ENCODE data around the gene ACP5. TPM values are rescaled to one million over a fixed set of nuclear protein-coding genes. Genes with fewer than 3 reads are reported as not detected.

The ACP5 gene
- total RNA-seq, 1 donor = 0.43 TPM

DNA sequence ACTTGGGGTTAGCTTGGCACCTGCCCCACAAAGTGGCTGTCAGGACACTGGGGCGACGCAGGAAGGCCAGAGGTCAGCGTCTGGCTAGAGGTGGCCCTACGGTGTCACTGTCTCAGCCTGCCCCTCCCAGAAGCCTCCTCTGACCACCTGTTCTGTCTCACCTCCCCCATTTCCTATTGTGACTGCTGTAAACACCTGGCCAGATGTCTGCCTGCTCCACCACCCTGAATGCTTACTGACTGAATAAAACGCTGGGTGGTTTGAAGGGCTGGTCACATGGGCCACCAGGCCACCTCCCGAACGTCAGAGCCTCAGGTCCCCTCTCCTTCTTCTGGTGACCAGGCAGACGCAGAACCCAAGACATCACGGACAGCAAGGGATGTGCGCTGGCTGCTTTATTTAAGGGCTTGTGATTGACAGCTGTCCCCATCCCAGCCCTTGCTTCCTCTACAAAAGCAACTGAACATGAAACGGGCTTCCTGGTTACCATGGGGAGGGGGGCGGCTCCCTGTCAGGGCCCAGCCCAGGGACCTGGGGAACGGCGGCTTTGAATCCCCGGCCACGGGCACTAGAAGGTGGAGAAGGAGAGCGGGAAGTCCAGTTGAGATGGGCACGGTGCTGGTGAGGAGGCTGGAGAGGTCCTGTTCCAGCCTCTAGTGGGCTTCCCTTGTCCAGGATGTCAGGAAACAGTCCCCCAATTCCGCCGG is 24.6 kb downstream of the ACP5 start:
- H3K4me3 ChIP-seq (ENCODE audit: low read depth, low read length) = no peak overlapping the region
- TF ChIP-seq, protein P1, sequence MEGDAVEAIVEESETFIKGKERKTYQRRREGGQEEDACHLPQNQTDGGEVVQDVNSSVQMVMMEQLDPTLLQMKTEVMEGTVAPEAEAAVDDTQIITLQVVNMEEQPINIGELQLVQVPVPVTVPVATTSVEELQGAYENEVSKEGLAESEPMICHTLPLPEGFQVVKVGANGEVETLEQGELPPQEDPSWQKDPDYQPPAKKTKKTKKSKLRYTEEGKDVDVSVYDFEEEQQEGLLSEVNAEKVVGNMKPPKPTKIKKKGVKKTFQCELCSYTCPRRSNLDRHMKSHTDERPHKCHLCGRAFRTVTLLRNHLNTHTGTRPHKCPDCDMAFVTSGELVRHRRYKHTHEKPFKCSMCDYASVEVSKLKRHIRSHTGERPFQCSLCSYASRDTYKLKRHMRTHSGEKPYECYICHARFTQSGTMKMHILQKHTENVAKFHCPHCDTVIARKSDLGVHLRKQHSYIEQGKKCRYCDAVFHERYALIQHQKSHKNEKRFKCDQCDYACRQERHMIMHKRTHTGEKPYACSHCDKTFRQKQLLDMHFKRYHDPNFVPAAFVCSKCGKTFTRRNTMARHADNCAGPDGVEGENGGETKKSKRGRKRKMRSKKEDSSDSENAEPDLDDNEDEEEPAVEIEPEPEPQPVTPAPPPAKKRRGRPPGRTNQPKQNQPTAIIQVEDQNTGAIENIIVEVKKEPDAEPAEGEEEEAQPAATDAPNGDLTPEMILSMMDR (IDR thresholded peaks at IDR 0.05; ENCODE audit: insufficient read depth, low read depth, low read length) = no peak
- DNase-seq (ENCODE audit: low read depth) = no peak

DNA sequence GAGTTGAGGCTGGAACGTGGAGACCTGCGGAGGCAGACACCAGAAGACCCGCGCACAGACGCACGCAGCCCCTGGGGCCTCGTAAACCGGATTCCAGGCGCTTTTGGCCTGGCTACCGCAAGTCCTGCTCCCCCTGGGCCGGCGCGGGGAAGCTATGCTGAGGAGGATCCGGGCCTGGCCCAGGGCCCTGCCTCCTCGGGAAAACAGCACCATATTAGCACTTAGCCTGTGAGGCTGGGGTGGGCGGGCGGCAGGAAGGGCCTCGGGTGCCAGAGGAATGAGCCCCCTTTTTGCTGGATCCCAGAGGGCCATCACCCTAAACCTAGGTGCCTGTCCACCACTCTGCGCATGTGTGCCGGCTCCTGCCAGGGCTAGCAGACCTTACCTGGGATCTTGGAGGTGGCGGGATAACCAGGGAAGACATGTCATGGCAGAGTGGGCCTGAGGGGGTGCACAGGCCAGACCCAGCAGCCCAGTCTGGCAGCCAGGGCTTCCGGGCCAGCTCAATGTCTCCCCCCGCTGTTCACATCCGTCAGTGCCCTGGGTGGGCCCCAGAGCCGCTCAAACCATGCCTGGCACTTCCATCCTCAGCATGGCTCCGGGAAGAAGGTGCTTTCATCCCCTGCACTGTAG is 25.7 kb downstream of the ACP5 start:
- no peak overlapping the region for H3K4me3 ChIP-seq (ENCODE audit: low read depth, low read length)
- TF ChIP-seq, protein P1 (IDR thresholded peaks at IDR 0.05; ENCODE audit: insufficient read depth, low read depth, low read length) = peak; percentile 35
- DNase-seq (ENCODE audit: low read depth) = peak; percentile 32

DNA sequence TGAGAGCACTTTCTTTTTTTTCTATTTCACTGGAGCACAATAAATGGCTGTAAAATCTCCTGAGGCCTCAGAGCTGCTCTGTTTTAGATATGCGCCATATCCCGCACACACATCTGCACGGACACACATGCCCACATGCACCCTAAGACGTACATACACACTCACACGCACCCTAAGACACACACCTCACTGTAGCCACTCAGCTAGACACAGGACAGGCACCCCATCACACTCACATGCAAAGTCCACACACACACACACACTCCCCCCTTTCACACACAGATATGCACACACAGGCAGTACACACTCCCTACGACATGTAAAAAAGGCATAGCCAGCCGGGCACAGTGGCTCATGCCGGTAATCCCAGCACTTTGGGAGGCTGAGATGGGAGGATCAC is 27.2 kb downstream of the ACP5 start:
- TF ChIP-seq, protein P1 (IDR thresholded peaks at IDR 0.05; ENCODE audit: insufficient read depth, low read depth, low read length) = no peak
- no peak for DNase-seq (ENCODE audit: low read depth)
- H3K4me3 ChIP-seq (ENCODE audit: low read depth, low read length) = no peak overlapping the region

DNA sequence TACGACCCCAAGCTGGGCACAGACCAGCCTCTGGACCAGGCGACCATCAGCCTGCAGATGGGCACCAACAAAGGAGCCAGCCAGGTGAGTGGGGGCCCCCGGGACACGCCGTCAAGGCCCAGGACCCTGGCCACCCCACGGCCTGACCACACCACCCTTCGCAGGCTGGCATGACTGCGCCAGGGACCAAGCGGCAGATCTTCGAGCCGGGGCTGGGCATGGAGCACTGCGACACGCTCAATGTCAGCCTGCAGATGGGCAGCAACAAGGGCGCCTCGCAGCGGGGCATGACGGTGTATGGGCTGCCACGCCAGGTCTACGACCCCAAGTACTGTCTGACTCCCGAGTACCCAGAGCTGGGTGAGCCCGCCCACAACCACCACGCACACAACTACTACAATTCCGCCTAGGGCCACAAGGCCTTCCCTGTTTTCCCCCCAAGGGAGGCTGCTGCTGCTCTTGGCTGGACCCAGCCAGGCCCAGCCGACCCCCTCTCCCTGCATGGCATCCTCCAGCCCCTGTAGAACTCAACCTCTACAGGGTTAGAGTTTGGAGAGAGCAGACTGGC is 28.0 kb downstream of the ACP5 start:
- H3K4me3 ChIP-seq (ENCODE audit: low read depth, low read length) = no peak overlapping the region
- DNase-seq (ENCODE audit: low read depth) = no peak
- TF ChIP-seq, protein P1 (IDR thresholded peaks at IDR 0.05; ENCODE audit: insufficient read depth, low read depth, low read length) = no peak

DNA sequence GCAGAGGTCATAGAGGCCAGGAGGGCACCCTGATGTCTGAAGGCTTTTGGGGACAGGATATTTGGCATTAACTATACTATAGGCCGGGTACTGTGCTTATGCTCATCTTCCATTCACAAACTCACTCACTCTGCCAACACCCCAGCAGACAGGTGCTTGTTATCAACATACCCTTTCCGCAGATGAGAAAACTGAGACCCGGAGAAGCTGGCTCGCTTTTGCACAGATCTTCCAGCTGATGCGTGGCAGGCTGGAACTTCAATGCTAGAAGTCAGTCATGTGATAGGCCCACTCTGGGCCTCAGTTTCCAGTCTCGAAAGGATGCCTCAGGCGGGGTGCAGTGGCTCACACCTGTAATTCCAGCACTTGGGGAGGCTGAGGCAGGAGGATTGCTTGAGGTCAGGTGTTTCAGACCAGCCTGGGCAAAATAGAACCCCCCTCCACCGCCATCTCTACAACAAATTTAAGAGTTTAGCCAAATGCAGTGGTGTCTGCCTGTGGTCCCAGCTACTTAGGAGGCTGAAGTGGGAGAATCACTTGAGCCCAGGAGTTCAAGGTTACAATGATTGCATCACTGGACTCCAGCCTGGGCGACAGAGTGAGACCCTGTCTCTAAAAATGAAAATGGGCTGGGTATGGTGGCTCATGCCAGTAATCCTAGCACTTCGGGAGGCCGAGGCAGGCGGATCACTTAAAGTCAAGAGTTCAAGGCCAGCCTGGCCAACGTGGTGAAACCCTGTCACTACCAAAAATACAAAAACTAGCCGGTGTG is 29.3 kb downstream of the ACP5 start:
- no peak for DNase-seq (ENCODE audit: low read depth)
- TF ChIP-seq, protein P1 (IDR thresholded peaks at IDR 0.05; ENCODE audit: insufficient read depth, low read depth, low read length) = no peak
- no peak overlapping the region for H3K4me3 ChIP-seq (ENCODE audit: low read depth, low read length)

DNA sequence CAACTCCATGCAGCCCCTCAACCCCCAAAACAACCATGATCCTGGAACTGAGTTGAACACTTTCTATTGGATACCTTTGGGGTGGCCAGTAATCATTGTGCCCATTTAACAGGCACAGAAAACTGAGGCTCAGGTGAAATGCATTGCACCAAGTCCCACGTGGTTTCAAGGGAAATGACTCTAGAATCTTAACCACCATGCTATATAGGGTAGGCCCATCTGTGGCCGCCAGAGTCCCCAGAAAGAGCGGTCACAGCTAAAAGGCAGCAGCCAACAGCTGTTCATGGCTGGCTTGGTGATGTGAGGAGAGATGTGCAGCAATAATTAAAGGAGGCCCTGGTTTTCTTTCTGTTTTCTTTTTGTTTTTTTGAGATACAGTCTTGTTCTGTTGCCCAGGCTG is 36.2 kb downstream of the ACP5 start:
- no peak overlapping the region for H3K4me3 ChIP-seq (ENCODE audit: low read depth, low read length)
- TF ChIP-seq, protein P1 (IDR thresholded peaks at IDR 0.05; ENCODE audit: insufficient read depth, low read depth, low read length) = no peak
- no peak for DNase-seq (ENCODE audit: low read depth)
